ENCODE data around the gene XPO1.

DNA sequence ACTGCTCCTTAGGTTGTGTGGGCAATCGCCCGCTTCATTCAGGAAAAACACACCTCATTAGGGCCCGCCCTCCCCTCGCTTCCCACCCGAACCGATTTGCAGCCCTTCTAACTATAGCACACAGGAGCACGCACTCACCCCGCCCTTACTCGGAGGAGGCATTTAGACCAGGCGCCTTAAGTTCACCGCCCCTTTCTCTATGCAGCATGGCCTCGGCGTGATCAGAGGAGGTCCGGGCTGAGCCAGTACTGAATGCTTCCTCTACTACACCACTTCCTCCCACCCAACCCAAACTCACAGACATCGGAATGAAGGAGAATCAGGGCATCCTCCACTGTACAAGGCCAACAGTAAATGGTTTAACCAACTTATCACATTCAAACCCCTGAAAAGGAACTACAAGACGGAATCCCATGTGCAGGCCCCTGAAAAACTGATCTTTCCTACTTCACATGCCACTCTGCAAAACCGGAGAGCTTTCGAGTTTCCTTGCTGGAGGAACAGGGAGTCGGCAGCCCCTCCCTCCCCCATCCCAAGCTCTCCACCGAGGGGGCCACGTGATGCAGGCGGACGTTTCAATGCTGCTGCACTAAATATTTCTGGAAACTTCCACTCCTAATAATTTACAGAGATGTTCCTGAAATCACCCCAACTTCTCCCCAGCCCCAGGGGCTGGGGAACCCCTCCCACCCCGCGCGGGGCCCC lies 1.4 kb downstream of the XPO1 start:
- TF ChIP-seq, protein P1, sequence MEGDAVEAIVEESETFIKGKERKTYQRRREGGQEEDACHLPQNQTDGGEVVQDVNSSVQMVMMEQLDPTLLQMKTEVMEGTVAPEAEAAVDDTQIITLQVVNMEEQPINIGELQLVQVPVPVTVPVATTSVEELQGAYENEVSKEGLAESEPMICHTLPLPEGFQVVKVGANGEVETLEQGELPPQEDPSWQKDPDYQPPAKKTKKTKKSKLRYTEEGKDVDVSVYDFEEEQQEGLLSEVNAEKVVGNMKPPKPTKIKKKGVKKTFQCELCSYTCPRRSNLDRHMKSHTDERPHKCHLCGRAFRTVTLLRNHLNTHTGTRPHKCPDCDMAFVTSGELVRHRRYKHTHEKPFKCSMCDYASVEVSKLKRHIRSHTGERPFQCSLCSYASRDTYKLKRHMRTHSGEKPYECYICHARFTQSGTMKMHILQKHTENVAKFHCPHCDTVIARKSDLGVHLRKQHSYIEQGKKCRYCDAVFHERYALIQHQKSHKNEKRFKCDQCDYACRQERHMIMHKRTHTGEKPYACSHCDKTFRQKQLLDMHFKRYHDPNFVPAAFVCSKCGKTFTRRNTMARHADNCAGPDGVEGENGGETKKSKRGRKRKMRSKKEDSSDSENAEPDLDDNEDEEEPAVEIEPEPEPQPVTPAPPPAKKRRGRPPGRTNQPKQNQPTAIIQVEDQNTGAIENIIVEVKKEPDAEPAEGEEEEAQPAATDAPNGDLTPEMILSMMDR (IDR thresholded peaks at IDR 0.05): no peak
- peak; percentile 39 to 51 for TF ChIP-seq POLR2A (IDR thresholded peaks at IDR 0.05)
